Muscle of leg (tissue), 16 donors: Measurements from ENCODE around the gene SEPTIN5. TPM values are rescaled to one million over a fixed set of nuclear protein-coding genes. Genes with fewer than 3 reads are reported as not detected.
A peak's percentile ranks its signal among the peaks of the same experiment; 100 is the strongest.

Source experiments
- DNase-seq: peaks from one replicate; pipeline ENCODE4 v3.0.0; 2013
- H3K27ac ChIP-seq: one replicate; pipeline ENCODE4 v1.5.1; 2013; ENCODE audit warnings: mild to moderate bottlenecking, low read length, control low read depth
- H3K27me3 ChIP-seq: one replicate; pipeline ENCODE4 v1.6.1; 2013; ENCODE audit warnings: low read length; ENCODE audit not compliant: control insufficient read depth, insufficient read depth
- H3K36me3 ChIP-seq: one replicate; pipeline ENCODE4 v1.6.1; 2013; ENCODE audit warnings: low read length; ENCODE audit not compliant: control insufficient read depth, insufficient read depth
- H3K4me1 ChIP-seq: one replicate; pipeline ENCODE4 v1.6.1; 2013; ENCODE audit warnings: low read length; ENCODE audit not compliant: control insufficient read depth, insufficient read depth
- H3K4me3 ChIP-seq: one replicate; pipeline ENCODE4 v1.5.1; 2013; ENCODE audit warnings: low read length, control low read depth
- H3K9me3 ChIP-seq: replicated peaks from 2 replicates; pipeline ENCODE4 v1.6.1; 2013; ENCODE audit warnings: low read depth, low read length; ENCODE audit not compliant: control insufficient read depth
- WGBS: methylation state at CpG from one replicate; pipeline ENCODE4 v1.1.5; 2013; ENCODE audit warnings: missing lambda C conversion rate; ENCODE audit not compliant: insufficient coverage; 5-methylcytosine and 5-hydroxymethylcytosine counted together
- long read RNA-seq, 11 donors: transcript quantifications; one replicate each; lab custom pipeline, GENCODE V29; 2026
- polyA plus RNA-seq, 8 donors: library from polyadenylated mRNA; unstranded; fragments of 120-200 nt; gene quantifications; one replicate each; pipeline versions ENCODE4 v1.2.1 to v1.2.3, GENCODE V29; 2013; ENCODE audit warnings: inconsistent platforms in 1 of 8, low replicate concordance in 1 of 8; ENCODE audit not compliant: insufficient read length in 8 of 8, insufficient read depth in 1 of 8
- total RNA-seq: library from RNA; stranded (reverse); fragments of 120-200 nt; gene quantifications from one replicate; pipeline ENCODE4 v1.2.4, GENCODE V29; 2013

Gene SEPTIN5
- total RNA-seq, result 67.6 TPM
- 100 to 1,000 TPM in 6 of 8 donors, 10 to 100 TPM in 2; 91.3 to 122 (median 106) TPM for polyA plus RNA-seq
- long read RNA-seq, donor 1, partial matches to known transcripts, result 0 of 4 reads
- long read RNA-seq, donor 1, other reads (novel, unspliced or antisense), result 0 of 4 reads
- long read RNA-seq, donor 2, result 0 reads
- long read RNA-seq, donor 3, transcript SEPT5-201 (11 exons, 1,588 nt), result major isoform, 21 of 26 reads
- long read RNA-seq, donor 3, partial matches to known transcripts, result 0 of 26 reads
- long read RNA-seq, donor 3, other reads (novel, unspliced or antisense), result 5 of 26 reads
- long read RNA-seq, donor 4, transcript SEPT5-201 (11 exons, 1,588 nt), result major isoform, 13 of 19 reads
- long read RNA-seq, donor 4, partial matches to known transcripts, result 0 of 19 reads
- long read RNA-seq, donor 4, other reads (novel, unspliced or antisense), result 6 of 19 reads
- long read RNA-seq, donor 5, transcript SEPT5-201 (11 exons, 1,588 nt), result major isoform, 21 of 43 reads
- long read RNA-seq, donor 5, partial matches to known transcripts, result 15 of 43 reads
- long read RNA-seq, donor 5, other reads (novel, unspliced or antisense), result 6 of 43 reads
- long read RNA-seq, donor 6, transcript SEPT5-201 (11 exons, 1,588 nt), result major isoform, 27 of 35 reads
- long read RNA-seq, donor 6, partial matches to known transcripts, result 0 of 35 reads
- long read RNA-seq, donor 6, other reads (novel, unspliced or antisense), result 7 of 35 reads
- long read RNA-seq, donor 7, transcript SEPT5-201 (11 exons, 1,588 nt), result major isoform, 15 of 64 reads
- long read RNA-seq, donor 7, partial matches to known transcripts, result 43 of 64 reads
- long read RNA-seq, donor 7, other reads (novel, unspliced or antisense), result 6 of 64 reads
- long read RNA-seq, donor 8, partial matches to known transcripts, result 9 of 13 reads
- long read RNA-seq, donor 8, other reads (novel, unspliced or antisense), result 0 of 13 reads
- long read RNA-seq, donor 9, transcript SEPT5-201 (11 exons, 1,588 nt), result major isoform, 11 of 11 reads
- long read RNA-seq, donor 9, partial matches to known transcripts, result 0 of 11 reads
- long read RNA-seq, donor 9, other reads (novel, unspliced or antisense), result 0 of 11 reads
- long read RNA-seq, donor 10, transcript SEPT5-201 (11 exons, 1,588 nt), result major isoform, 22 of 29 reads
- long read RNA-seq, donor 10, partial matches to known transcripts, result 6 of 29 reads
- long read RNA-seq, donor 10, other reads (novel, unspliced or antisense), result 0 of 29 reads
- long read RNA-seq, donor 11, transcript SEPT5-201 (11 exons, 1,588 nt), result major isoform, 15 of 26 reads
- long read RNA-seq, donor 11, partial matches to known transcripts, result 5 of 26 reads
- long read RNA-seq, donor 11, other reads (novel, unspliced or antisense), result 5 of 26 reads

DNA sequence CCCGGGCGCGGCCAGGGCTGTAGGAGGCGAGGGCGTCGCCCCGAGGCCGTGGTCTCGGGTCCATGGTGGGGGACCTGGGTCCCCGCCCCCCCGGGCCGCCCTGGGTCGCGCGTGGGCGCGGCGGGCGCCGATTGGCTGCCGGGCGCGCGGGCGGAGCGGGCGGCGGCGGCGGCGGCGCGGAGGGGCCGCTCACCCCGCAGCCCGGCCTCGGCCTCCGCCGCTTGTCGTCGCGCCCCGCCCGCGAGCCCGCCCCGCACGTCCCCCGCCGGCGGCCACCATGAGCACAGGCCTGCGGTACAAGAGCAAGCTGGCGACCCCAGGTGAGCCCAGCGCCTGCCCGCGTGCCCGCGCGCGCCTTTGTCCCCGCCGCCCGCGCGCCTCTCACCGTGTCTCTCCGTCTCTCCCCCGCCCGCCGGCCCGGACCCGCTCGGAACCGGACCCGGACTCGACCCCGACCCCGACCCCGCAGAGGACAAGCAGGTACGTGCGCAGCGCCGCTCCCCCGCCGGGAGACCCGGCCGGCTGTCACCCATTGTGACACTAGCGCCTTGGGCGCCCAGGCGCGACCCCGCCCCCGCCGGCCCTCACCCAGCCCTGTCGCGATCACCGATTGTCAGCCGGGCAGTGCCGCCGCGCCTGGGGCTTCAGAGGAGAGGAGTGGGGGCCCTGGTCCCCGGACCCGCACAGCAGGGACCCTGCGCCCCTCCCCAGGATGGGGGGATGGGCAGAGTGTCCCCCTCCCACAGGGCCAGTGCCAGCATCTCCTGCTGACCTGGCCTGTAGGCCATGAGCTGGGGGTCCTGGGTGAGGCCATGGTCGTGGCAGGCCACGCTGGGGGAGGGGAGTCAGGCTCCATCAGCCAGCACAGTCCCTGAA, at the start of gene SEPTIN5:
Gene SEPTIN5 (plus strand): TSS at position 192 of the 876 bp plus-strand sequence. CDS start 86 bp downstream, at position 278.
- peaks cover 46% of the 10 kb centered on the region for H3K4me1 ChIP-seq
- H3K36me3 ChIP-seq, result peaks cover 4% of the 10 kb centered on the region
- H3K27me3 ChIP-seq, result peaks cover 6% of the 10 kb centered on the region
- H3K9me3 ChIP-seq, result no peaks in the 10 kb centered on the region
- under 1% methylated on average over 99 of the region's 106 CpGs for WGBS
- peak; percentile 43 for DNase-seq
- peak within 1 kb of the TSS; percentile 57 for H3K4me3 ChIP-seq
- peak within 1 kb of the TSS; percentile 51 for H3K27ac ChIP-seq

- Histone ChIP-seq H3K4me1 (peaks cover 62% of the 10 kb centered on the region), H3K4me3 (no peak overlapping the region), H3K27me3 (no peaks in the 10 kb centered on the region), H3K9me3 (no peaks in the 10 kb centered on the region), H3K36me3 (no peaks in the 10 kb centered on the region), H3K27ac (peak overlapping the region; percentile 83)
- DNase-seq, result no peak
- 88% methylated on average over 16 of the region's 19 CpGs for WGBS
These were observed 49.1 kb upstream of the SEPTIN5 start for GRCh38 chr22:19664951-19665783.

GRCh38 chr22:19665784-19666672, 48.3 kb upstream of the SEPTIN5 start:
- H3K4me3 ChIP-seq, result no peak overlapping the region
- no peaks in the 10 kb centered on the region for H3K27me3 ChIP-seq
- H3K9me3 ChIP-seq, result no peaks in the 10 kb centered on the region
- 68% methylated on average over 24 of the region's 26 CpGs for WGBS
- peaks cover 64% of the 10 kb centered on the region for H3K4me1 ChIP-seq
- H3K27ac ChIP-seq, result peak overlapping the region; percentile 67
- no peak for DNase-seq
- H3K36me3 ChIP-seq, result no peaks in the 10 kb centered on the region

GRCh38 chr22:19666673-19667593, 47.4 kb upstream of the SEPTIN5 start:
- Histone ChIP-seq H3K27me3 (no peaks in the 10 kb centered on the region), H3K4me1 (peaks cover 64% of the 10 kb centered on the region), H3K9me3 (peaks cover 2% of the 10 kb centered on the region), H3K36me3 (no peaks in the 10 kb centered on the region), H3K4me3 (no peak overlapping the region), H3K27ac (peak overlapping the region; percentile 67)
- WGBS, result 72% methylated on average over 12 of the region's 21 CpGs
- DNase-seq, result peak; percentile 43

DNA sequence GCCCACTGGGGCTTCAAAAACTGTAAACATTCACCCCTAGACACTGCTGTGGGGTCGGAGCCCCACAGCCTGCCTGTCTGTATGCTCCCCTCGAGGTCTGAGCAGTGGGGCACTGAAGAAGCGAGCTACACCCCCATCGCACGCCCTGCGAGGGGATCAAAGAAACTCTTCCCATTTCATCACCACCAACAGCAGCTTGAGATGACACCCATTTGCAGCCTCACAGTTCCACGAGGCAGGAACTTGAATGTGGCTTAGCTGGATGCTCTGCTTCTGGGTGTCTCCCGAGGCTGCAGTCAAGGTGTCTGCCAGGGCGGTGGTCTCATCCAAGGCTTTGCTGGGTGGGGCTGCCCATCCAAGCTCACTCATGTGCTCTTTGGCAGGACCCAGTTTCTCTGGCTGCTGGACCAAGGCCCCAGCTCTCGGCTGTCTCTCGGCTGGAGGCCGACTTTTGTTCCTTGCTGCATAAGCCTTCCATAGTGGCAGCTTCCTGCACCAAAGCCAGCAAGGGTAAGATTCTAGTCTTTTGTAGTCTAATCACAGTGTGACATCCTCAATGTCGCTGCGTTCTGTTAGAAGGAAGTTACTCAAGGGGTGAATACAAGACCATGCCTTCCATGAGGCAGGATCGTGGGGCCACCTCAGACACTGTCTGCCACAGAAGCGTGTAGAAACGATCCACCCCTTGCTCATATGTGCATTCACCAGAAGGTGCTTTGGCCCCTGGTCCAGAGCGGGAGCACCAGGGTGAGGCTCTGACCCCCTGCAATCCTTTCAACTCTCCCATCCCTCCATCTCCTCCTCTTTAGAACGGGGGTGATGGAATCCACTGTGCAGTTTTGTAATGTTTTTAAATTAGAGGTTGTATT, 46.2 kb upstream of the SEPTIN5 start:
- DNase-seq, result no peak
- Histone ChIP-seq H3K36me3 (no peaks in the 10 kb centered on the region), H3K27me3 (no peaks in the 10 kb centered on the region), H3K4me1 (peaks cover 62% of the 10 kb centered on the region), H3K9me3 (peaks cover 2% of the 10 kb centered on the region), H3K4me3 (no peak overlapping the region), H3K27ac (no peak overlapping the region)
- WGBS, result 84% methylated on average over 15 of the region's 19 CpGs

- Histone ChIP-seq H3K4me3 (no peak overlapping the region), H3K9me3 (peaks cover 2% of the 10 kb centered on the region), H3K36me3 (no peaks in the 10 kb centered on the region), H3K4me1 (peaks cover 55% of the 10 kb centered on the region), H3K27me3 (no peaks in the 10 kb centered on the region), H3K27ac (no peak overlapping the region)
- WGBS, result 85% methylated on average over 10 of the region's 10 CpGs
- no peak for DNase-seq
These were observed 45.6 kb upstream of the SEPTIN5 start for GRCh38 chr22:19668748-19669147.

DNA sequence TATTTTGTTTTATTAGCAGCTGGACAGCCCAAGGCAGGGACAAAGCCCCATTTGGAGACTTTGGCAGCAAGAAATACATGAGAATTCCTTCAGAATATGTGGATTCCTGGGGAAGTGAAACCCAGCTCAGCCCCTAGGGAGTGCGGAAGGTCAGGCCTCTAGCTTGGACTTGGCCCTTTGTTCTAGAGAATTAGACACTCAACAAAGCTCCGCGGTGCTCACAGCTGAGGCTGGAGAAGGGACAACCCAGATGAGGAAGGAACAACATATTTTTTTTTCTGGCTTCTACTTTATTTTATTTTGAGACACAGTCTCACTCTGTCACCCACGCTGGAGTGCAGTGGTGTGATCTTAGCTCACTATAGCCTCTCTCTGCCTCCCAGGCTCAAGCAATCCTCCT, 44.7 kb upstream of the SEPTIN5 start:
- H3K9me3 ChIP-seq, result peaks cover 2% of the 10 kb centered on the region
- 42% methylated on average over 2 of the region's 4 CpGs for WGBS
- H3K27ac ChIP-seq, result no peak overlapping the region
- H3K27me3 ChIP-seq, result no peaks in the 10 kb centered on the region
- H3K4me1 ChIP-seq, result peaks cover 53% of the 10 kb centered on the region
- H3K36me3 ChIP-seq, result no peaks in the 10 kb centered on the region
- DNase-seq, result peak; percentile 61
- H3K4me3 ChIP-seq, result no peak overlapping the region
